Right forelimb (tissue), 1 donor: ENCODE data around the gene MMP12.

Source experiments
- DNase-seq: peaks from one replicate; pipeline ENCODE4 v3.0.0-alpha.2; 2018

Gene MMP12

GRCh38 chr11:102849311-102849710, 25.5 kb downstream of the MMP12 start:
- DNase-seq: no peak

GRCh38 chr11:102846292-102846691, 28.5 kb downstream of the MMP12 start:
- no peak for DNase-seq

- no peak for DNase-seq
Measured at GRCh38 chr11:102843489-102843888, 31.3 kb downstream of the MMP12 start, which contains the start of gene MMP3. TSS of gene MMP3 (minus strand) at chr11:102843609. CDS start at chr11:102843546, 63 bp downstream.

GRCh38 chr11:102842930-102843329, 31.9 kb downstream of the MMP12 start:
- DNase-seq: no peak

- DNase-seq: no peak
Measured at GRCh38 chr11:102840018-102840417, 34.8 kb downstream of the MMP12 start.

GRCh38 chr11:102837646-102838045, 37.1 kb downstream of the MMP12 start:
- DNase-seq: no peak

- DNase-seq: no peak
Measured at GRCh38 chr11:102837156-102837555, 37.6 kb downstream of the MMP12 start.

GRCh38 chr11:102836290-102836875, 38.4 kb downstream of the MMP12 start:
- no peak for DNase-seq

- DNase-seq: no peak
Measured at GRCh38 chr11:102833731-102834130, 41.1 kb downstream of the MMP12 start.

- DNase-seq: no peak
Measured at GRCh38 chr11:102832612-102833011, 42.2 kb downstream of the MMP12 start.

GRCh38 chr11:102831489-102832440, 43.0 kb downstream of the MMP12 start:
- peak; percentile 85 for DNase-seq

GRCh38 chr11:102831128-102831488, 43.7 kb downstream of the MMP12 start:
- DNase-seq: no peak

- no peak for DNase-seq
Measured at GRCh38 chr11:102830001-102830727, 44.6 kb downstream of the MMP12 start.

GRCh38 chr11:102829316-102830000, 45.3 kb downstream of the MMP12 start:
- no peak for DNase-seq

GRCh38 chr11:102824556-102824955, 50.2 kb downstream of the MMP12 start:
- DNase-seq: no peak

- DNase-seq: no peak
Measured at GRCh38 chr11:102819491-102819890, 55.3 kb downstream of the MMP12 start.

- DNase-seq: no peak
Measured at GRCh38 chr11:102813484-102813883, 61.3 kb downstream of the MMP12 start.
